GM12872 (cell line): ENCODE measurements around the gene BLMH.

Experiments
- TF ChIP-seq, protein P1 (sequence below): IDR thresholded peaks from 3 replicates; pipeline ENCODE4 v1.5.1; 2011; ENCODE audit warnings: low read depth, mild to moderate bottlenecking, low read length, moderate library complexity; ENCODE audit not compliant: insufficient read depth

BLMH gene

DNA sequence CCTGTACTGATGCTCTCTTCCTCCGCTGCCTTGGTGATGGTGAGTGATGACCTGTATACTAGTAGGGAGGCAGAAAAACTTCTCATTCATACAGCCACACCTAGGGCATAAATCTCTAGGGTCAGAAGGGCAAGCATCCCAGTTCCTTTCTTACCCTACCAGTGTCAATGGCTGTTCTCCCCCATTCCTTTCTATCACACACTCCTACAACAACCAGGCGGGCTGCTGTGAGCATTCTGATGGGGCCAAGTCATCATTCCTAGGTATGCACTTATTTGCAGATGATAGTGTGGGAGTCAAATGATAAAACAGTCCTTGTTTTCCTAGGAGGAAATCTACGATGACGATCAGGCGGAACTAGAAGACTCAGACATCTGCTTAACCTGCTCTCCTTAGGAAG, 42.3 kb downstream of the BLMH start:
- TF ChIP-seq, protein P1, sequence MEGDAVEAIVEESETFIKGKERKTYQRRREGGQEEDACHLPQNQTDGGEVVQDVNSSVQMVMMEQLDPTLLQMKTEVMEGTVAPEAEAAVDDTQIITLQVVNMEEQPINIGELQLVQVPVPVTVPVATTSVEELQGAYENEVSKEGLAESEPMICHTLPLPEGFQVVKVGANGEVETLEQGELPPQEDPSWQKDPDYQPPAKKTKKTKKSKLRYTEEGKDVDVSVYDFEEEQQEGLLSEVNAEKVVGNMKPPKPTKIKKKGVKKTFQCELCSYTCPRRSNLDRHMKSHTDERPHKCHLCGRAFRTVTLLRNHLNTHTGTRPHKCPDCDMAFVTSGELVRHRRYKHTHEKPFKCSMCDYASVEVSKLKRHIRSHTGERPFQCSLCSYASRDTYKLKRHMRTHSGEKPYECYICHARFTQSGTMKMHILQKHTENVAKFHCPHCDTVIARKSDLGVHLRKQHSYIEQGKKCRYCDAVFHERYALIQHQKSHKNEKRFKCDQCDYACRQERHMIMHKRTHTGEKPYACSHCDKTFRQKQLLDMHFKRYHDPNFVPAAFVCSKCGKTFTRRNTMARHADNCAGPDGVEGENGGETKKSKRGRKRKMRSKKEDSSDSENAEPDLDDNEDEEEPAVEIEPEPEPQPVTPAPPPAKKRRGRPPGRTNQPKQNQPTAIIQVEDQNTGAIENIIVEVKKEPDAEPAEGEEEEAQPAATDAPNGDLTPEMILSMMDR, result no peak

DNA sequence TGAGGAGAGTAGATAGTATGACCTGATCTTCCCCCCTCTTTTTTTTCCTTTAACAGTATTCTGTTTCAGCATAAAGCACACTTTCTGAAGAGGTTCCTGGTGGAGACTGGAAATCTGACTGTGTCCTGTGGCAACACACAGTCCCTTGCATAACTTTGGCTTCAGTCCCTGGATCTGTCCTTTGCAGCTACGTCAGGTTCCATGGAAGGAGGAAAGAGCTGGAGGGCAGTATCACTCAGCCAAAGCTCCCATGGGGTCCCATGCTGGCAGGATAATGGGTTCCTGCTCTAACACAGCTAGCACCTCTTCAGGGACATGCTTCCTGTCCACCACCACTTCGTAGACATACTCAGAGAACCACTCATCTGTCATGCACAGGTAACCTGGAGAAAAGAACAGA, 43.0 kb downstream of the BLMH start:
- TF ChIP-seq, protein P1, result no peak

DNA sequence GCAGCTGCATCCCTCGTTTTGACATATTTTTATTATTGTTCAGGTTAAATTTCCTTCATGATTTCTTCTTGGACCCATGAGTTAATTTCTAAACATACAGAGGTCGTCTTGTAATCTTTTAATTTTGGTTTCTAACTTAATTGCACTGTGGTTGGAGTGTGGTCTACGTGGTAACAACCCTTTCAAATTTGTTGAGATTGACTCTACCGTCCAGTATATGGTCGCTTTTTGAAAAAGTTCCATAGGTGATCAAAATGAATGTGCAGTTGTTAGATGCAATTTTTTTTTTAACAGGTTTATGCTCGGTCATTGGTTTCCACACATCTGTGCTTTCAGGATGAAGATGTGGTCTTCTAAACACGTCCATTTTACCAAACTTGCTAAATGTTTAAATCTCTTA, 45.3 kb downstream of the BLMH start:
- TF ChIP-seq, protein P1, result no peak

DNA sequence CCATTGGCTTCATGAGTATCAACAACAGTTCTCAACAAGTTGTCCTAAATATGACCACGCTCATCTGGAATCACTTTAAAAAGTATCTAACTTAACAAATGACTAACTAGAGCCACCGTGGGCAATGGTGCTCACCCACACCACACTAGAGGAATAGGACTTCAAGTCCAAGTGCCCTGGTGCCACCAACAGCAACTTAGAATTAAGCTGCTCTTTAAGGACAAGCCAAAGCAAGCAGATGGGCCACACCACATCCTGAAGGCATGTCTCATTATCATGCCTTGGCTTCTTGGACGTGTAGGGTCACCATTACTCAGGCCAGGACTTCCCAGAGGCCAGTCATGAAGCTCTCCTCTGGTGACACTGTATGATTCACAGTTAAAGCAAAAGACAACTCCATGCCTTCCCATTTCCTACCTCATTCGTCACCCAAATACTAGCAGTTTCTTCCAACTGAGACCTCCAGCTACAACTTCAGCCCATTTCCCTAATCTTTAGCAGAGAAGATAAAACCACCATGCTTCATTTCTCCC, 46.8 kb downstream of the BLMH start:
- TF ChIP-seq, protein P1, result no peak

DNA sequence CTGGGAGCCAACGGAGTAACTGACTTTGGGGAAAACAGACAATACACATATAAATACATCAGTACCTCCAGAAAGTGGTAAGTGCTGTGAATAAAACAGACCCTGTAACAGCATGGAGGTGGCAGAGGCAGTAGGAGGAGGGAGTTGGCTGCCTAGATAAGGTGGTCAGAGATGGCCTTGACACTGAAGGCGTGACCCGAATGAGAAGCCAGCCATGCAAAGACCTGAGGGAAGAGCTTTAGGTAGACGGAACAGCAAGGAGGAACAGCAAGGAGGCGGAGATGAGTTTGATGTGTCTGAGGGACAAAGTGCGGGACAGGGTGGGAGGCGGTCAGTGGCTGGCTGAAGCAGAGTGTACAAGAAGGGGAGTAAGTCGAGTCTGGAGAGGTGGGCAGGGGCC, 48.2 kb downstream of the BLMH start:
- TF ChIP-seq, protein P1, result no peak

DNA sequence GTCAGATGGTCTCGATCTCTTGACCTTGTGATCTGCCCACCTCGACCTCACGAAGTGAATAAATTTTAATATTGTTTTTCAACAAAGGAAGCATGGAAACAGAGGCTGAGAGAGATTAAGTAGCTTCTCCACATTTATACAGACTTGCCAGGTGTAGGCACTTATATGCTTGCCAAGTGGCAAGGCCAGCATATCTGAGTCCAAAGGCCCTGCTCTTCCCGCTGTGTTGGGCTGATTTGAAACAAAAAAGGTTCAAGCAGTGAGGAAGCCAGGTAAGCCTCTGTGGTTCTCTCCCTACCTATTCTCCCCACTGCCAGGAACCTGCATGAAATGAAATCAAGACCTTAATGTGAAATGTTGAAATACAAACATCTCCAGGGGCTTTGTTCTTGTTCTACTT, 48.7 kb downstream of the BLMH start:
- TF ChIP-seq, protein P1, result no peak

DNA sequence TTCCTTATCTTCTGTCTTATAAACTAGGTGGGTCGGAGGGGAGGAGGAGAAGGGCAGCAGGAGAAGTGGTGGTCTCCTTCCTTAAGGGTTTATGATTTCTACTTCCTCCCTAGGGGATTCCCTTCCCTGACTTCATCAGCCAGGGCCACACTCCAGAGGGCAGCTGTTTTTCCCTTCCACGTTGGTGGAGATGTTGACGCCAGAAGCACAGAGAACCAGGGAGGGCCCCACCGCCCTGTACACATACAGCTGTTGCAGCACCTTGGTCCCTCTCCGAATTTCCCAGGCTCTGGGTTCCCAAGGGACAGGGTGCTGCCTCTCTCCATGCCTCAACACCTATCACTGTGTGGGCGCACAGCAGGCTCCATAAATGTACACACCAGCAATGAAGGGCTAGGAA, 50.7 kb downstream of the BLMH start:
- TF ChIP-seq, protein P1, result no peak
